A549 (cell line): Measurements from ENCODE around the gene LCN9. TPM values are rescaled to one million over a fixed set of nuclear protein-coding genes. Genes with fewer than 3 reads are reported as not detected.

ENCODE experiments used
- ATAC-seq, 2 experiments: fragments of 200-7000 bp in 1 of 2; fragments of >200 bp in 1 of 2; cut with Nextera tagmentation in 1 of 2; cut with Tn5 transposase in 1 of 2; 3 replicates each; pipeline versions ENCODE4 v1.8.0 to v1.9.1; 2018 to 2020; ENCODE audit warnings: mild to moderate bottlenecking in 1 of 2, moderate library complexity in 1 of 2
- CTCF ChIA-PET: fragments of 300-600 bp; sonication (Branson Sonifier 250); formaldehyde crosslinking; extraction: SDS; loops from one replicate; lab custom pipeline; 2021; ENCODE audit warnings: antibody characterized with exemption, inconsistent platforms; lab: Yijun Ruan, JAX
- POLR2A ChIA-PET: fragments of 350-600 bp; formaldehyde crosslinking; extraction: SDS; loops from one replicate; lab custom pipeline; 2021; ENCODE audit warnings: antibody characterized with exemption, inconsistent platforms; lab: Yijun Ruan, JAX
- DNase-seq, 2 experiments: peaks; one replicate each; pipeline versions ENCODE4 v3.0.0 to v3.0.0-alpha.2; 2011 to 2016; ENCODE audit warnings: low read depth in 1 of 2, low spot score in 1 of 2
- FAIRE-seq: peaks from 2 replicates; lab custom pipeline; 2011; peaks lifted over from hg19 to GRCh38; lab: Jason Lieb, UNC
- H3K27ac ChIP-seq, 2 experiments: fragments of >200 bp; sonication (Bioruptor Twin); formaldehyde crosslinking; 3 replicates each; pipeline ENCODE4 v1.5.1; 2016 to 2017
- H3K4me1 ChIP-seq: fragments of >200 bp; sonication (Bioruptor Twin); formaldehyde crosslinking; 3 replicates; pipeline ENCODE4 v1.6.1; 2016
- H3K4me2 ChIP-seq: fragments of >200 bp; sonication (Bioruptor Twin); formaldehyde crosslinking; 3 replicates; pipeline ENCODE4 v1.6.1; 2016
- H3K4me3 ChIP-seq: fragments of >200 bp; sonication (Bioruptor Twin); formaldehyde crosslinking; 3 replicates; pipeline ENCODE4 v1.5.1; 2016
- H3K9me3 ChIP-seq: fragments of >200 bp; sonication (Bioruptor Twin); formaldehyde crosslinking; 3 replicates; pipeline ENCODE4 v1.6.1; 2016
- ATOH8 ChIP-seq: fragments of 250-450 bp; sonication (Bioruptor Pico); IDR thresholded peaks from 2 replicates; pipeline ENCODE4 v1.5.0; 2020; ENCODE audit warnings: low read depth, mild to moderate bottlenecking, moderate library complexity
- BHLHE40 ChIP-seq: IDR thresholded peaks from 2 replicates; pipeline ENCODE4 v1.6.1; 2012; ENCODE audit warnings: low read depth, low read length, inconsistent platforms
- CBX2 ChIP-seq: fragments of 200-600 bp; sonication (generic); IDR thresholded peaks from 2 replicates; pipeline ENCODE4 v1.6.1; 2016; ENCODE audit warnings: low read depth, mild to moderate bottlenecking, borderline replicate concordance
- CEBPB ChIP-seq, 2 experiments: fragments of >200 bp in 1 of 2; sonication (Bioruptor Twin) in 1 of 2; formaldehyde crosslinking in 1 of 2; IDR thresholded peaks; 2 replicates each; pipeline ENCODE4 v1.6.1; 2012 to 2016
- CHD2 ChIP-seq: fragments of 150-350 bp; IDR thresholded peaks from 2 replicates; pipeline ENCODE4 v1.6.1; 2014; ENCODE audit warnings: low read length; ENCODE audit not compliant: partially characterized antibody
- EHF ChIP-seq: fragments of 250-450 bp; sonication (Bioruptor Pico); IDR thresholded peaks from 2 replicates; pipeline ENCODE4 v1.5.0; 2020; ENCODE audit warnings: mild to moderate bottlenecking
- EHMT2 ChIP-seq: fragments of 200-600 bp; sonication (generic); IDR thresholded peaks from 2 replicates; pipeline ENCODE4 v1.6.1; 2016; ENCODE audit warnings: antibody characterized with exemption, low read depth, mild to moderate bottlenecking, moderate library complexity
- GATA3 ChIP-seq: IDR thresholded peaks from 2 replicates; pipeline ENCODE4 v1.6.1; 2012; ENCODE audit warnings: borderline replicate concordance
- HMGXB4 ChIP-seq: fragments of 250-450 bp; sonication (Bioruptor Pico); IDR thresholded peaks from 2 replicates; pipeline ENCODE4 v1.5.0; 2021; ENCODE audit warnings: mild to moderate bottlenecking, moderate library complexity, borderline replicate concordance
- HOXA7 ChIP-seq: fragments of 250-450 bp; sonication (Bioruptor Pico); IDR thresholded peaks from 2 replicates; pipeline ENCODE4 v1.5.0; 2020; ENCODE audit warnings: mild to moderate bottlenecking, moderate library complexity
- JUN ChIP-seq, 2 experiments: fragments of >200 bp; sonication (Bioruptor Twin); formaldehyde crosslinking; IDR thresholded peaks; 2 replicates in 1 of 2; 3 replicates in 1 of 2; pipeline ENCODE4 v1.6.1; 2016 to 2017
- JUNB ChIP-seq: fragments of >200 bp; sonication (Bioruptor Twin); formaldehyde crosslinking; IDR thresholded peaks from 2 replicates; pipeline ENCODE4 v1.6.1; 2016
- KDM5A ChIP-seq: fragments of 200-600 bp; sonication (generic); IDR thresholded peaks from 2 replicates; pipeline ENCODE4 v1.6.1; 2016; ENCODE audit warnings: antibody characterized with exemption, mild to moderate bottlenecking
- MAX ChIP-seq: IDR thresholded peaks from 2 replicates; pipeline ENCODE4 v1.6.1; 2012
- MYC ChIP-seq: IDR thresholded peaks from 2 replicates; pipeline ENCODE4 v1.6.1; 2012; ENCODE audit warnings: mild to moderate bottlenecking, inconsistent platforms, low read length, improper control_type of control experiment, borderline replicate concordance
- NFE2L2 ChIP-seq: fragments of 150-350 bp; conservative IDR thresholded peaks from 2 replicates; pipeline ENCODE4 v1.6.1; 2014; ENCODE audit warnings: low read length
- NR3C1 ChIP-seq: fragments of >200 bp; sonication (Bioruptor Twin); formaldehyde crosslinking; IDR thresholded peaks from 3 replicates; pipeline ENCODE4 v1.6.1; 2017
- POLR2A ChIP-seq: IDR thresholded peaks from 2 replicates; pipeline ENCODE4 v1.6.1; 2012; ENCODE audit warnings: mild to moderate bottlenecking, low read length
- POLR2AphosphoS2 ChIP-seq: conservative IDR thresholded peaks from 2 replicates; pipeline ENCODE4 v1.6.1; 2012; ENCODE audit warnings: low read length, improper control_type of control experiment, inconsistent platforms
- RARB ChIP-seq: fragments of 250-450 bp; sonication (Bioruptor Pico); IDR thresholded peaks from 2 replicates; pipeline ENCODE4 v1.8.0; 2021; ENCODE audit warnings: mild to moderate bottlenecking, moderate library complexity
- RCOR1 ChIP-seq: fragments of 150-350 bp; IDR thresholded peaks from 2 replicates; pipeline ENCODE4 v1.6.1; 2014; ENCODE audit warnings: antibody characterized with exemption, low read length, low read depth
- RFX5 ChIP-seq: fragments of 450-650 bp; IDR thresholded peaks from 2 replicates; pipeline ENCODE4 v1.7.1; 2014; ENCODE audit warnings: antibody characterized with exemption, mild to moderate bottlenecking, moderate library complexity
- SMC3 ChIP-seq: fragments of >200 bp; sonication (Bioruptor Twin); formaldehyde crosslinking; IDR thresholded peaks from 3 replicates; pipeline ENCODE4 v1.6.1; 2018; ENCODE audit warnings: inconsistent platforms
- TP53 ChIP-seq: fragments of 250-450 bp; sonication (Bioruptor Pico); IDR thresholded peaks from 2 replicates; pipeline ENCODE4 v1.5.0; 2021; ENCODE audit warnings: mild to moderate bottlenecking, moderate library complexity
- ZFP36 ChIP-seq: fragments of 450-650 bp; IDR thresholded peaks from 2 replicates; pipeline ENCODE4 v1.6.1; 2014; ENCODE audit warnings: borderline replicate concordance; ENCODE audit not compliant: partially characterized antibody
- ZNF302 ChIP-seq: fragments of 250-450 bp; sonication (Bioruptor Pico); IDR thresholded peaks from 2 replicates; pipeline ENCODE4 v1.9.0; 2021; ENCODE audit warnings: inconsistent platforms, mild to moderate bottlenecking, moderate library complexity
- ZSCAN20 ChIP-seq: fragments of 250-450 bp; sonication (Bioruptor Pico); IDR thresholded peaks from 2 replicates; pipeline ENCODE4 v1.8.0; 2022; ENCODE audit warnings: mild to moderate bottlenecking, moderate library complexity
- WGBS: methylation state at CpG from one replicate; pipeline ENCODE4 v1.1.6; 2017; ENCODE audit errors: missing lambda C conversion rate; 5-methylcytosine and 5-hydroxymethylcytosine counted together
- polyA plus RNA-seq, 4 experiments: library from polyadenylated mRNA; depleted of rRNA in 3 of 4; stranded (reverse); fragments of >200 nt; fragmentation: RNase III in 1 of 4; extraction: RNeasy Plus Mini Kit Qiagen cat#74134 plus additional on column Dnase treatment in 1 of 4; gene quantifications; 2 replicates in 3 of 4; 3 replicates in 1 of 4; pipeline ENCODE4 v1.2.3, GENCODE V29; 2011 to 2017
- TF ChIP-seq, protein P1 (sequence below): IDR thresholded peaks from 2 replicates; pipeline ENCODE4 v1.6.1; 2012
- TF ChIP-seq, protein P2 (sequence below): fragments of >200 bp; sonication (Bioruptor Twin); formaldehyde crosslinking; IDR thresholded peaks from 3 replicates; pipeline ENCODE4 v1.5.1; 2016

Gene LCN9
- polyA plus RNA-seq, 2 of the 4 experiments (the other 2 are of a cell fraction): not detected

- TF ChIP-seq HMGXB4: no peak
Observed at GRCh38 chr9:135697226-135697625, 34.1 kb downstream of the LCN9 start (continued).

- Histone ChIP-seq H3K4me1 (peaks cover 9% of the 10 kb centered on the region; the same call in 2 of the 3 replicates), H3K4me3 (no peak overlapping the region), H3K9me3 (no peaks in the 10 kb centered on the region)
- POLR2A ChIA-PET: no interaction called here
- no peak for DNase-seq
- TF ChIP-seq MYC (no peak), ZFP36 (no peak), ATOH8 (no peak), JUN (IDR thresholded peaks at IDR 0.05) (no peak), CHD2 (no peak), NR3C1 (no peak), TP53 (no peak), ZSCAN20 (CRISPR knock-in tag) (no peak), POLR2A (no peak), CEBPB (IDR thresholded peaks at IDR 0.05) (no peak), MAX (no peak), HOXA7 (no peak), RFX5 (no peak), SMC3 (no peak), NFE2L2 (no peak), ZNF302 (CRISPR knock-in tag) (no peak), POLR2AphosphoS2 (no peak), KDM5A (no peak)
- TF ChIP-seq, protein P1, sequence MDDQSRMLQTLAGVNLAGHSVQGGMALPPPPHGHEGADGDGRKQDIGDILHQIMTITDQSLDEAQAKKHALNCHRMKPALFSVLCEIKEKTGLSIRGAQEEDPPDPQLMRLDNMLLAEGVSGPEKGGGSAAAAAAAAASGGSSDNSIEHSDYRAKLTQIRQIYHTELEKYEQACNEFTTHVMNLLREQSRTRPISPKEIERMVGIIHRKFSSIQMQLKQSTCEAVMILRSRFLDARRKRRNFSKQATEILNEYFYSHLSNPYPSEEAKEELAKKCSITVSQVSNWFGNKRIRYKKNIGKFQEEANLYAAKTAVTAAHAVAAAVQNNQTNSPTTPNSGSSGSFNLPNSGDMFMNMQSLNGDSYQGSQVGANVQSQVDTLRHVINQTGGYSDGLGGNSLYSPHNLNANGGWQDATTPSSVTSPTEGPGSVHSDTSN: no peak
- TF ChIP-seq, protein P2, sequence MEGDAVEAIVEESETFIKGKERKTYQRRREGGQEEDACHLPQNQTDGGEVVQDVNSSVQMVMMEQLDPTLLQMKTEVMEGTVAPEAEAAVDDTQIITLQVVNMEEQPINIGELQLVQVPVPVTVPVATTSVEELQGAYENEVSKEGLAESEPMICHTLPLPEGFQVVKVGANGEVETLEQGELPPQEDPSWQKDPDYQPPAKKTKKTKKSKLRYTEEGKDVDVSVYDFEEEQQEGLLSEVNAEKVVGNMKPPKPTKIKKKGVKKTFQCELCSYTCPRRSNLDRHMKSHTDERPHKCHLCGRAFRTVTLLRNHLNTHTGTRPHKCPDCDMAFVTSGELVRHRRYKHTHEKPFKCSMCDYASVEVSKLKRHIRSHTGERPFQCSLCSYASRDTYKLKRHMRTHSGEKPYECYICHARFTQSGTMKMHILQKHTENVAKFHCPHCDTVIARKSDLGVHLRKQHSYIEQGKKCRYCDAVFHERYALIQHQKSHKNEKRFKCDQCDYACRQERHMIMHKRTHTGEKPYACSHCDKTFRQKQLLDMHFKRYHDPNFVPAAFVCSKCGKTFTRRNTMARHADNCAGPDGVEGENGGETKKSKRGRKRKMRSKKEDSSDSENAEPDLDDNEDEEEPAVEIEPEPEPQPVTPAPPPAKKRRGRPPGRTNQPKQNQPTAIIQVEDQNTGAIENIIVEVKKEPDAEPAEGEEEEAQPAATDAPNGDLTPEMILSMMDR: no peak
- TF ChIP-seq, all 56 proteins: peak for 0
- WGBS: 74% methylated on average over 20 of the region's 21 CpGs
- ATAC-seq (no peak), FAIRE-seq (no peak)
- CTCF ChIA-PET: no interaction called here
- no peak overlapping the region for H3K27ac ChIP-seq
- H3K4me2 ChIP-seq: no peak overlapping the region
Observed at GRCh38 chr9:135698236-135698635, 35.1 kb downstream of the LCN9 start.

GRCh38 chr9:135698767-135699166 is 35.7 kb downstream of the LCN9 start:
- ATAC-seq (peak in 1 of 2 experiments; percentile 15; a peak in 1 of 6 replicates), DNase-seq (no peak), FAIRE-seq (no peak)
- Histone ChIP-seq H3K4me2 (no peak overlapping the region), H3K4me3 (no peak overlapping the region), H3K9me3 (no peaks in the 10 kb centered on the region), H3K27ac (no peak overlapping the region), H3K4me1 (peaks cover 9% of the 10 kb centered on the region; the same call in 2 of the 3 replicates)
- POLR2A ChIA-PET: no interaction called here
- TF ChIP-seq CEBPB (IDR thresholded peaks at IDR 0.05) (no peak), JUN (IDR thresholded peaks at IDR 0.05) (no peak), GATA3 (no peak), EHF (CRISPR knock-in tag) (no peak), RCOR1 (no peak), CBX2 (no peak), ZSCAN20 (CRISPR knock-in tag) (no peak), JUNB (no peak), NR3C1 (no peak), BHLHE40 (no peak), EHMT2 (no peak), RARB (CRISPR knock-in tag) (no peak)
- CTCF ChIA-PET: no interaction called here
- 66% methylated on average over 13 of the region's 19 CpGs for WGBS
